NCI-H187 treated with DMSO at 0.1 percent for 48 hours (cell line): Measurements from ENCODE around the gene IFNLR1.

ENCODE experiments used
- DNase-seq: peaks from one replicate; lab custom pipeline; 2025; lab: John Stamatoyannopoulos, UW

Gene IFNLR1

GRCh38 chr1:24205345-24206082 is 18.4 kb upstream of the IFNLR1 start:
- no peak for DNase-seq

- no peak for DNase-seq
Measured at GRCh38 chr1:24204116-24204515, 17.0 kb upstream of the IFNLR1 start.

DNA sequence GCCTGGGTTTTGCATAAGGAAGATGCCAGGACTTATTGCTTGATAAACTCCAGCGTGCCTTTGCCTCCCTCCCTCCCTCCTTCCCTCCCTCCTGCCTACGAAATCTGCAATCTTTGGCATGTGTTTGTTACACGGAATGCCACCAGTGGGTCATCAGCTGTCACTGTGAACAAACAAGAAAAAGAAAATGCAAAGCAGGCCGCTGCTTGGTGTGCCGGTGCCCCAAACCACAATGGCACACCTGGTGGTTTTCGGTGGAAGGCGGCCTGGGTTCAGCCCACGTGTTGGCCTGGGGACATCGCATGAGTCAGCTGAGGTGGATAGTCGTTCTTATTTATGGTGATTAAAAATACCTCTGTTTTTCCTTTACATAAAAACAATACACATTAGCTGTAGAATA is 16.3 kb upstream of the IFNLR1 start:
- DNase-seq: no peak

GRCh38 chr1:24202987-24203386 is 15.9 kb upstream of the IFNLR1 start:
- DNase-seq: no peak

DNA sequence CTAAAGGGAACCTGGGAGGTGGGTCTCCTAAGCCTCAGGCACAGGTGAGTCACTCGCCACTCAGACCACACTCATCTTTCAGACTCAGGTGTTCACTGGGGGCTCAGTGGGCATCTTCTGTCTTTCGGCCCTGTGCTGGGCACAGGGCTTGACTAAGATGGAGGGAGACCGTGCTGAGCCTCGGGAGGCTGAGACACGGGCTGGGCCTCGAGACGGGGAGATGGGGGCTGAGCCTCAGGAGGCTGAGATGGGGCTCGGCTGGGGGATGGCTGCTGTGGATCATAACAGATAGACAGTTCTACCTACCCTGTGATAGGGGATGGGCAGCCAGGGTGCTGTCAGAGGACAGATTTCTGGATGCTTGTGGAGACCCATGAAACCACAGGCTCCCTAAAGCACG is 15.5 kb upstream of the IFNLR1 start:
- DNase-seq: no peak

- DNase-seq: peak; percentile 62
Measured at GRCh38 chr1:24201941-24202440, 14.9 kb upstream of the IFNLR1 start.

GRCh38 chr1:24199291-24199900 is 12.3 kb upstream of the IFNLR1 start:
- peak; percentile 17 for DNase-seq

DNA sequence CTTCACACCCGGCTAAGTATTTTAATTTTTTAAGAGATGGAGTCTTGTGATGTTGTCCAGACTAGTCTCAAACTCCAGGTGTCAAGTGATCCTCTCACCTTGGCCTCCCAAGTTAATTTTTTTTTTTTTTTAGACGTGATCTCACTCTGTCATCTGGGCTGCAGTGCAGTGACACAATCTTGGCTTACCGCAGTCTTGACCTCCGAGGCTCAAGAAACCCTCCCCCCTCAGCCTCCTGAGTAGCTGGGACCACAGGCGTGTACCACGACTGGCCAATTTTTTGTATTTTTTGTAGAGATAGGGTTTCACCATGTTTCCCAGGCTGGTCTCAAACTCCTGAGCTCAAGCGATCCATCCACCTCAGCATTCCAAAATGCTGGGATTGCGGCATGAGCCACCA is 11.7 kb upstream of the IFNLR1 start:
- DNase-seq: no peak

GRCh38 chr1:24195874-24196273 is 8.8 kb upstream of the IFNLR1 start:
- DNase-seq: no peak

GRCh38 chr1:24195136-24195535 is 8.0 kb upstream of the IFNLR1 start:
- no peak for DNase-seq

GRCh38 chr1:24193046-24193445 is 6.0 kb upstream of the IFNLR1 start:
- no peak for DNase-seq

DNA sequence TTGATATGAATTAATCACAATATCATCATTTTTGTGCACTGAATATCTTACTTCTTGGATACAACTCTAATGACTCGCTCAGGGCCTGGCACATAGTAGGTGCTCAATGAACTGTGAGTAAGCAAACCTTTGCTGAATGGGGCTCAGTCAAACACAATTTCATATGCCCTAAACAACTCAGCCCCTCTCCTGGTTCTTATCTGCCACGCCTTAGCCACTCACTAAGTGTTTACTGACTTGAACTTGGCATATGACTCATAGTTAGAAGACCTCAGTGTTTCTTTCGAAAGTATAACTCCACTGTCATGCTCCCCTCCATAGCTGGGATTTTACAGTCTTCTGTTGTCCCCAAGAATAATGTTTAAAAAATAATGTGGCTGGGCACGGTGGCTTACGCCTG is 4.8 kb upstream of the IFNLR1 start:
- DNase-seq: no peak

DNA sequence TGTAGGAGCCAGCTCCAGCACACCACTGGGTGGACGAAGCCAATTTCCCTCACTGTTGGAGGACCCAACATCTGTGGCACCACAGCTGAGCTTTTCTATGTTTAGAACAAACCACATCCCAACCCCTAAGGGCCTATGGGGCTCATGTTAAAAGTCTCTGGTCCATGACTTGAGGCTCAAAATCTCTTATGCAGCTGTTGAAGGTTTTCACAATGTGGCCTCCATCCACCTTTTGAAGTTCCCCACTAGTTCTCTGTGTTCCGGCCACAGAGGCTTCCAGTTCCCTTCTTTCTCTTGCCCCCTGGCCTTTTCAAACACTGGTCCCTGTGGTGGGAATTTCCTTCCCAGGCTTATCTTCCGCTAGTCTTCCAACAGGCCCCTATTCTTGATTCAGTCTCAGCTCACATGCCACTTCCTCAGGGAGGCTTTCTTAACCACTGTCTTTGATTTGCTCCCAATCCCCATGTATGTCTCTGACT is 3.9 kb upstream of the IFNLR1 start:
- no peak for DNase-seq

GRCh38 chr1:24189528-24189927 is 2.4 kb upstream of the IFNLR1 start:
- no peak for DNase-seq

- DNase-seq: no peak
Measured at GRCh38 chr1:24186711-24186992, 437 bp downstream of the IFNLR1 start.

DNA sequence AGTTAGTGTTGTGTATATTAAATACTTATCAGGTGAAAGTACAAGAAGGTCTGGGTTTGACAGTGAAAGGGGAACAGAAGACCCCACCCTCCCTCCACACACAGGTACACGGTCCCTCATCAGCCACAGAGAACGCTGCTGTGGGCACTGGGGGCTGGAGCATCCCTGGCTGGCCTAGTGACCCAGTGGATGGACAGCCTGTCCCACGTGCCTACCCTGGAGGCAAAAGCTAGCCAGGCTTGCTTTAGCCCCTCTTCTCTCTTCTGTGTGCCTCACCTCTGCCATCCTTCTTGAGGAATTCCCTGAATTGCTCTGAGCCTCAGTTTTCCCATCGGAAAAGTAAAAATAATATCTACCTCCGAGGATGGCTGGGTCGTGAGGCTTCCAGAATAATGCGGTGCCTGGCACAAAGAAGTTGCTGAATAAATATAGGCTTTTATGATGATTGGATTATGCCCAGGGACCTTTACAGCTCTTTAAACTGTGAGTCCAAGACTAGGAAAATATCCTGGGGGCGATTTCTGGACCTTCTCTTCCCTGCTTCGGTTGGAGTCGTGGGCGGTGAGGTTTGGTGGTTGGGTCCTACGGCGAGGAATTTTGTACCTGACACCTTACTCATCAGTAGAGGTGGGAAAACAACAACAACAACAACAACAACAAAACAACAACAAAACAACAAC is 918 bp downstream of the IFNLR1 start:
- DNase-seq: no peak

DNA sequence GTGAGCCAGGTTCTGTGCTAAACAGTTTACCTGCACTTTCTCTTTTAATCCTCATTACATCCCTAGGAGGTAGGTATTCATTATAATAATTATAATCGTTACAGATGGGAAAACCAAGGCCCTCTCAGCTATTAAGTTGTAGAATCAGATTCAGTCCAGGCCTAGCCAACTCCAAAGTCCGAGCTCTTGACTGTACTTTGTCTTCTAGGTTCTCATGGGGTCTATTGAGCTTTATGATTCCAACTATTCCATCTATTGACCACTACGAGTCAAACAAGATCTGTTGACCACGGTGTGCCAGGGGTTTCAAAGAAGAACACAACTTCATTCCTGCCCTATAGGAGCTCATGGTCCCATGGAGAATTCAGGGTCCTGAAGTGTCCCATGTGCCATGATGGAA is 2.0 kb downstream of the IFNLR1 start:
- no peak for DNase-seq

- DNase-seq: no peak
Measured at GRCh38 chr1:24182061-24182460, 5.0 kb downstream of the IFNLR1 start.

DNA sequence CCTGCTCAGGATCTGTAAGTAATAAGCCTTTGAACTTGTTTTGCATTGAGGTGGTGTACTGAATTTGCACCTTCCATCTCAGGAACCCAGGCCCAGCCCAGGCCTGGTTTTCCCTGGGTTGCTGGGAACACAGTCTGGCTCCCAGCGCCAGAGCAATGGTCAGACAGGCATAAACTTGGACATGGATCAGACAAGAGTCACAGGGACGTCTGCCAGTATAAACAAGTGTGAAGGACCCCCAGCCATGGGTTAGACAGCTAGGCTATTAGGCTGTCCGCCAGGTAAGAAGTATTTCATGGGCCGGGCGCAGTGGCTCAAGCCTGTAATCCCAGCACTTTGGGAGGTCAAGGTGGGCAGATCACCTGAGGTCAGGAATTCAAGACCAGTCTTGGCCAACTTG is 5.5 kb downstream of the IFNLR1 start:
- DNase-seq: no peak

GRCh38 chr1:24180676-24181075 is 6.4 kb downstream of the IFNLR1 start:
- DNase-seq: no peak

DNA sequence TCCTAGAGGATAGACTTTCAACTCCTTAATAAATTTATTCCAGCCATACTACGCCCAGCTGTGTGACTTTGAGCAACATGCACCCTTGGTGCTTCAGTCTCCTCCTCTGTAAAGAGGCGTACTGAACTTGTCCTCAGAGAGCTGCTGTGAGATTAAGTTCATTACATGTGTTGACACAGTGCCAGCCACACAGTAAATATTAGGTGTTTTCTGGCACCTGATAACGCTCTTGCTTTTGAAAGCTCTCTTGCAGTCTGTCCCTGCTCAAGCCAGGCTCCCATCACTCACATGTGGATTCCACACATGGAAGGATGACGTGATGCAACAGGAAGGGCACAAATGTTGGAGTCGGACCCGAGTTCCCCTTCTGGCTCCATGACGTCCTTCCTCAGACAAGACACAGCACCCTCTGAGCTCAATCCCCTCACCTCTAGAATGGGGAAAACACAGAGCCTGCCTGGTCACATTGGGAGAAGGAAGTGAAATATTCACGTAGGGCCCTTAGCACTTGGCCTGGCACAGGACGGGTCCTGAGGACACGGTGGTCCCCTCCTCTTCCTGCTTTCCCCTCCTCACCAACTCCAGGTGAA is 7.7 kb downstream of the IFNLR1 start:
- DNase-seq: no peak

- no peak for DNase-seq
Measured at GRCh38 chr1:24178407-24178806, 8.7 kb downstream of the IFNLR1 start.

DNA sequence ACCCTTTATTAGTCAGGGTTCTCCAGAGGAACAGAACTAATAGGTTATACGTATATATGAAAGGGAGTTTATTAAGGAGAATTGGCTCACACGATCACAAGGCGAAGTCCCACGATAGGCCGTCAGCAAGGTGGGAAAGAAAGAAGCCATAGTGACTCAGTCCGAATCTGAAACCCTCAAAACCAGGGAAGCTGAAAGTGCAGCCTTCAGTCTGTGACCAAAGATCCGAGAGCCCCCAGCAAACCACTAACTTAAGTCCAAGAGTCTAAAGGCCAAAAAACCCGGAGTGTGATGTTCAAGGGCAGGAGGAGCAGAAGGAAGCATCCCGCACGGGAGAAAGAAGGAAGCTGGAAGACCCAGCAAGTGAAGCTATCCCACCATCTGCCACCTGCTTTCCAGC is 9.9 kb downstream of the IFNLR1 start:
- DNase-seq: no peak
